ENCODE measurements around the gene KMT2B.
"Not testable (repeated sequence)": the region's sequence is repeated elsewhere in the genome, so short reads cannot be mapped to it uniquely, and the experiment has no call there.

KMT2B gene

DNA sequence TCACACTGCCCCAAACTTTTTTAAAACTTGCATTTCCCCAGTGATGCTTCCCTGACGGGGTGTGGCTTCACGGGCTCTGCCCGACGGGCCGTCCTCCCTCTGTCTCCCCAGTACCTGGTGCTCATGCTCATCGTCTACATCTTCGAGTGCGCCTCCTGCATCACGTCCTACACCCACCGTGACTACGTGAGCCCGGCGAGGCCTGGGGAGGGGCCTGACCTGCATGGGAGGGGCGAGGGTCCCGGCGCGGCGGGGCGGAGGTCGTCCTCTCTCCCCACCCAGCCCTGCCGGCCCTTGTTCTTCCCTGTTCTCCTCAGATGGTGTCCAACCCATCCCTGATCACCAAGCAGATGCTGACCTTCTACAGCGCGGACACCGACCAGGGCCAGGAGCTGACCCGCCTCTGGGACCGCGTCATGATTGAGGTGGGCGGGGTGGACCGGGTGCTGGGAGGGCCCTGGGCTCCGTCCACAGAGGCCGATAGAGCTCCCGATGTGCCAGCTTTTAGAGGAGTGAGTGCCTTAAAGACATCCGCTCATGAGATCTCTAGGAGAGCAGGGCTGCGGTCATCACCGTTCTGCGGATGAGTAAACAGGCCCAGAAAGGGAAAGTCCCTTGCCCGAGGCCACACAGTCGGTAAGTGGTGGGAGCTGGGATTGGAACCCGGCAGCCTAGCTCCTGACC, 44.5 kb upstream of the KMT2B start:
- no peaks in the 10 kb centered on the region for H3K36me3 ChIP-seq (ENCODE audit: insufficient read depth, low read length)
- H3K27me3 ChIP-seq (ENCODE audit: insufficient read depth, low read length) = peaks cover 4% of the 10 kb centered on the region; the same call in 1 of the 2 replicates
- no peaks in the 10 kb centered on the region for H3K4me1 ChIP-seq (ENCODE audit: insufficient read depth, low read length, severe bottlenecking)
- no peaks in the 10 kb centered on the region for H3K79me2 ChIP-seq (ENCODE audit: insufficient read depth, low read length)
- H2AFZ ChIP-seq (ENCODE audit: low read length) = no peak overlapping the region
- peak overlapping the region; percentile 27 for H3K4me3 ChIP-seq (ENCODE audit: low read depth, low read length, poor library complexity, severe bottlenecking)
- no peak overlapping the region for H3K27ac ChIP-seq (ENCODE audit: low read depth, low read length, poor library complexity, severe bottlenecking)
- no peaks in the 10 kb centered on the region for H3K9me2 ChIP-seq (ENCODE audit: low read depth, low read length)
- H4K20me1 ChIP-seq (ENCODE audit: insufficient read depth, low read length) = no peaks in the 10 kb centered on the region
- H3K4me2 ChIP-seq (ENCODE audit: low read length) = peak overlapping the region; percentile 40; the same call in 1 of the 2 replicates
- no peak for TF ChIP-seq EZH2 (IDR thresholded peaks at IDR 0.05; ENCODE audit: borderline replicate concordance, low read length)
- TF ChIP-seq, protein P1, sequence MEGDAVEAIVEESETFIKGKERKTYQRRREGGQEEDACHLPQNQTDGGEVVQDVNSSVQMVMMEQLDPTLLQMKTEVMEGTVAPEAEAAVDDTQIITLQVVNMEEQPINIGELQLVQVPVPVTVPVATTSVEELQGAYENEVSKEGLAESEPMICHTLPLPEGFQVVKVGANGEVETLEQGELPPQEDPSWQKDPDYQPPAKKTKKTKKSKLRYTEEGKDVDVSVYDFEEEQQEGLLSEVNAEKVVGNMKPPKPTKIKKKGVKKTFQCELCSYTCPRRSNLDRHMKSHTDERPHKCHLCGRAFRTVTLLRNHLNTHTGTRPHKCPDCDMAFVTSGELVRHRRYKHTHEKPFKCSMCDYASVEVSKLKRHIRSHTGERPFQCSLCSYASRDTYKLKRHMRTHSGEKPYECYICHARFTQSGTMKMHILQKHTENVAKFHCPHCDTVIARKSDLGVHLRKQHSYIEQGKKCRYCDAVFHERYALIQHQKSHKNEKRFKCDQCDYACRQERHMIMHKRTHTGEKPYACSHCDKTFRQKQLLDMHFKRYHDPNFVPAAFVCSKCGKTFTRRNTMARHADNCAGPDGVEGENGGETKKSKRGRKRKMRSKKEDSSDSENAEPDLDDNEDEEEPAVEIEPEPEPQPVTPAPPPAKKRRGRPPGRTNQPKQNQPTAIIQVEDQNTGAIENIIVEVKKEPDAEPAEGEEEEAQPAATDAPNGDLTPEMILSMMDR (IDR thresholded peaks at IDR 0.05; ENCODE audit: low read length) = no peak
- H3F3A ChIP-seq (ENCODE audit: insufficient read depth, low read length) = no peaks in the 10 kb centered on the region
- H3K9me3 ChIP-seq (ENCODE audit: low read length) = no peaks in the 10 kb centered on the region
- no peak overlapping the region for H3K9ac ChIP-seq (ENCODE audit: low read length)

DNA sequence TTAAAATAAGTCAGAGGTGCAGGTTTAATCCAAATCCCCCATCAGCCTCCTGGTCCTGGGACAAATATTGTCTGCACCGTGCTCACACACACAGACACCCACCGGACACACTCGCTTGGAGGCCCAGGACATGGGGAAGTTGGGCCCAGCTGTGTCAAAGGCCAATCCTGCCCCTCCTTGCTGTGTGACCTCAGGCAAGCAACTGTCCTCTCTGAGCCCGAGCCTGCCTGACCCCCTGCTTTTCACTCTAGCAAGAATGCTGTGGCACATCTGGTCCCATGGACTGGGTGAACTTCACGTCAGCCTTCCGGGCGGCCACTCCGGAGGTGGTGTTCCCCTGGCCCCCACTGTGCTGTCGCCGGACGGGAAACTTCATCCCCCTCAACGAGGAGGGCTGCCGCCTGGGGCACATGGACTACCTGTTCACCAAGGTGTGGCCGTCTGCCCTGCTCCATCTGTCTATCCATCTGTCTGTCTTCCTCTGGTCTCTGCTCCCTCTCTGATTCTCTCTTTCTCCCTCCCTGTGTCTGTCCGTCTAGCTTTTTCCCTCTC, 42.1 kb upstream of the KMT2B start:
- Histone ChIP-seq H3K4me1 (ENCODE audit: insufficient read depth, low read length, severe bottlenecking) (no peaks in the 10 kb centered on the region), H3K36me3 (ENCODE audit: insufficient read depth, low read length) (no peaks in the 10 kb centered on the region), H3K27ac (ENCODE audit: low read depth, low read length, poor library complexity, severe bottlenecking) (no peak overlapping the region), H4K20me1 (ENCODE audit: insufficient read depth, low read length) (no peaks in the 10 kb centered on the region), H3F3A (ENCODE audit: insufficient read depth, low read length) (no peaks in the 10 kb centered on the region), H3K9me2 (ENCODE audit: low read depth, low read length) (no peaks in the 10 kb centered on the region), H3K4me2 (ENCODE audit: low read length) (no peak overlapping the region), H3K9me3 (ENCODE audit: low read length) (no peaks in the 10 kb centered on the region), H3K4me3 (ENCODE audit: low read depth, low read length, poor library complexity, severe bottlenecking) (no peak overlapping the region), H3K79me2 (ENCODE audit: insufficient read depth, low read length) (no peaks in the 10 kb centered on the region), H3K27me3 (ENCODE audit: insufficient read depth, low read length) (peaks cover 4% of the 10 kb centered on the region; the same call in 1 of the 2 replicates), H2AFZ (ENCODE audit: low read length) (no peak overlapping the region), H3K9ac (ENCODE audit: low read length) (no peak overlapping the region)
- no peak for TF ChIP-seq EZH2 (IDR thresholded peaks at IDR 0.05; ENCODE audit: borderline replicate concordance, low read length)
- TF ChIP-seq, protein P1 (IDR thresholded peaks at IDR 0.05; ENCODE audit: low read length) = no peak

DNA sequence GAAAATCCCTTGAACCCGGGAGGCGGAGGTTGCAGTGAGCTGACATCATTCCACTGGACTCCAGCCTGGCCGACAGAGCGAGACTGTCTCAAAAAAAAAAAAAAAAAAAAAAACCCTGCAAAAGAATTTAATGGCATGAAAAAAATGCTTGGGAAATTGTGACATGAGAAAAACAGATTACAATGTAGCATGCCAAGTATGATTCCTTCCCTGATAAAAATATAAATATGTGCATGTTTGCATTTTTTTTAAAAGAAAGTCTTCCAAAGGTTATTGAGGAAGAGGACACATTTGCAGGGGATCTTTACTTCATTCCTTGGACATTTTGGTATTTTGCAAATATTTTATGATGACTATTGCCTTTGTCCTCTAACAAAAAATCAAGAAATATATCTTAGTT, 28.0 kb upstream of the KMT2B start:
- Histone ChIP-seq H3K27ac (ENCODE audit: low read depth, low read length, poor library complexity, severe bottlenecking) (no peak overlapping the region), H3K4me2 (ENCODE audit: low read length) (no peak overlapping the region)

DNA sequence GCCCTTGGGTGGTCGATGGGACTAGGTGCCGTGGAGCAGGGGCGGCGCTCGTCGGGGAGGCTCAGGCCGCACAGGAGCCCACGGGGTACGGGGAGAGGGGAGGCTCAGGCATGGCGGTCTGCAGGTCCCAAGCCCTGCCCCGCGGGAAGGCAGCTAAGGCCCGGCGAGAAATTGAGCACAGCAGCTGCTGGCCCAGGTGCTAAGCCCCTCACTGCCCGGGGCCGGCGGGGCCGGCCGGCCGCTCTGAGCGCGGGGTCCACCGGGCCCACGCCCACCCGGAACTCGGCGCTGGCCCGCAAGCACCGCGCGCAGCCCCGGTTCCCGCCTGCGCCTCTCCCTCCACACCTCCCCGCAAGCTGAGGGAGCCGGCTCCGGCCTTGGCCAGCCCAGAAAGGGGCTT, 26.7 kb upstream of the KMT2B start:
- H3K9me2 ChIP-seq (ENCODE audit: low read depth, low read length); H3K9ac ChIP-seq (ENCODE audit: low read length); H3K4me2 ChIP-seq (ENCODE audit: low read length); H3K27ac ChIP-seq (ENCODE audit: low read depth, low read length, poor library complexity, severe bottlenecking); H3K36me3 ChIP-seq (ENCODE audit: insufficient read depth, low read length); H3K9me3 ChIP-seq (ENCODE audit: low read length); H3F3A ChIP-seq (ENCODE audit: insufficient read depth, low read length); H2AFZ ChIP-seq (ENCODE audit: low read length); H3K4me1 ChIP-seq (ENCODE audit: insufficient read depth, low read length, severe bottlenecking); H3K79me2 ChIP-seq (ENCODE audit: insufficient read depth, low read length); H3K4me3 ChIP-seq (ENCODE audit: low read depth, low read length, poor library complexity, severe bottlenecking); H3K27me3 ChIP-seq (ENCODE audit: insufficient read depth, low read length); H4K20me1 ChIP-seq (ENCODE audit: insufficient read depth, low read length): not testable (repeated sequence)

More for the DNA sequence above, 28.0 kb upstream of the KMT2B start:
- H4K20me1 ChIP-seq (ENCODE audit: insufficient read depth, low read length) = no peaks in the 10 kb centered on the region
- no peak overlapping the region for H3K9ac ChIP-seq (ENCODE audit: low read length)
- no peak for TF ChIP-seq EZH2 (IDR thresholded peaks at IDR 0.05; ENCODE audit: borderline replicate concordance, low read length)
- TF ChIP-seq, protein P1 (IDR thresholded peaks at IDR 0.05; ENCODE audit: low read length) = no peak
- no peaks in the 10 kb centered on the region for H3K9me2 ChIP-seq (ENCODE audit: low read depth, low read length)
- no peaks in the 10 kb centered on the region; the same call in 1 of the 2 replicates for H3K27me3 ChIP-seq (ENCODE audit: insufficient read depth, low read length)
- no peaks in the 10 kb centered on the region for H3K36me3 ChIP-seq (ENCODE audit: insufficient read depth, low read length)
- no peaks in the 10 kb centered on the region for H3K9me3 ChIP-seq (ENCODE audit: low read length)
- no peaks in the 10 kb centered on the region for H3F3A ChIP-seq (ENCODE audit: insufficient read depth, low read length)
- H3K79me2 ChIP-seq (ENCODE audit: insufficient read depth, low read length) = no peaks in the 10 kb centered on the region
- H2AFZ ChIP-seq (ENCODE audit: low read length) = no peak overlapping the region
- no peaks in the 10 kb centered on the region for H3K4me1 ChIP-seq (ENCODE audit: insufficient read depth, low read length, severe bottlenecking)
- no peak overlapping the region for H3K4me3 ChIP-seq (ENCODE audit: low read depth, low read length, poor library complexity, severe bottlenecking)

All from OCI-LY1 (cell line).